Suppressor macrophage treated with lipopolysaccharide for 4 hours (primary cell): Measurements from ENCODE around the gene PCCB.
"Not testable (repeated sequence)": the region's sequence is repeated elsewhere in the genome, so short reads cannot be mapped to it uniquely, and the experiment has no call there.

ENCODE experiments used
- DNase-seq: peaks from one replicate; pipeline ENCODE4 v3.0.0-alpha.2; 2020

The PCCB gene

DNA sequence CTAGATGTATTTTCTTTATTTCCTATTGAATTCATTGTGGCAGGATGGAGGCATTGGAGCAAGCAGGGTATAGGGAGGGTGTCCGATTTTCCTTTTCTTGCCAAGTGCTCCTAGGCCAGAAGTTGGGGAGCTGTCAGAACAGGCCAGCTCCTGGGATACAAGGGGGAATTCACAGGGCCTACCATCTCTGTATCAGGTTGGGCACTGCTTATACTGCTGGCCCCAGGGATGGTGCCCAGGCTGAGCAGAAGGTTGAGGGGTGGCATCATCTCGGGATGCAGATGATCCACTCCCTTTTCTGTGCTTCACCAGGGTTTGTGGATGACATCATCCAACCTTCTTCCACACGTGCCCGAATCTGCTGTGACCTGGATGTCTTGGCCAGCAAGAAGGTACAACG is 79.5 kb downstream of the PCCB start:
- no peak for DNase-seq

DNA sequence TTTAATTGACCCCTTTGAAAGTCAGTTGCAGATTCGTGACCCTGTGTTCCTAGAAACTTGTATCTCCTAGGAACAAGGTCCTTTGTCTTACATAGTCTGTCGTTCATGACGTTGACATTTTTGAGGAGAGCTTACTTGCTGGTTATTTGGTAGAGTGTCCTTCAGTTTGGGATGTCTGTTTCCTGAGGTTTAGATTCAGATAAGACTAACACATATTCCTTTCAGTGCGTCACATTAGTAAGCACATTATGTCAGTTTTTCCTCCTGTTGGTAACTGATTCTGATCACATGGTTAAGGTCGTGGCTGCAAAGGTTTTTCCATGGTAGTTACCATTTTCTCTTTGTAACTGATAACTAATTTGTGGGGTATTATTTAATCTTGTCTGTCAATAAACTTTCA is 80.8 kb downstream of the PCCB start:
- DNase-seq: no peak

DNA sequence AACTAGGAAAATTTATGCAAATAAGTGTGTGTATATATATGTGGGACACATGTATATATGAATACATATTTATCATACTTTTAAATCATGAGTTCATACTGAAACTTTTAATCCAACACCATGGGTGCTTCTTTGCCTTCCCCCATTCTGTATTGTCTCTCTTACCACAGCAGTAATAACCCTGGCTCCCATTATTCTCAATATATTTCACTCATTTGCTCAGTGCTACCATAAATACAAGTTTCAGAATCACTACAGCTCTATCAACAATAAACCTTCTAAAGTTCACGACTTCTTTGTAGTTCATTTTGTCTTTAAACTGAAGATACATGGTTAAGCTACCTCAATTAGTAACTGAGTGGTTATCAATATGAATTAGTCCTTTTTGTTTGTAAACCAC is 82.2 kb downstream of the PCCB start:
- DNase-seq: no peak

DNA sequence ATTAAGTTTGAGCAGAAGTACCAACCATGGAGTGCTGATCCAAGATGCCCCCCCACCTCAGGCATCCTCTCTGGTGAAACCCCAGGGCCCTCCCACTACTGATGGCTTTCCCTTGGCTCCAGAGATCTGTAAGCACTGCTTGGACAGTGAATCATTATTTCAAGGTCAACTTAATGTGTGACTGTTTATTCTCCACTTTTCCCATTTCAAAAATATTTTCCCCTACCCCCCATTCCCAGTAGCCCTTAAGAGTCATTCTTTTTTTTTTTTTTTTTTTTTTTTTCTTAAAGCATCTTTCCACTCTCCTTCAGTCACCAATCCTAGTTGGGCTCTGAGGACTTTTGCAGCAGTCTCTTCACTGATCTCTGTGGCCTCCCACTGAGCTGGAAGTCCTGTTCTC is 82.6 kb downstream of the PCCB start:
- DNase-seq: no peak

DNA sequence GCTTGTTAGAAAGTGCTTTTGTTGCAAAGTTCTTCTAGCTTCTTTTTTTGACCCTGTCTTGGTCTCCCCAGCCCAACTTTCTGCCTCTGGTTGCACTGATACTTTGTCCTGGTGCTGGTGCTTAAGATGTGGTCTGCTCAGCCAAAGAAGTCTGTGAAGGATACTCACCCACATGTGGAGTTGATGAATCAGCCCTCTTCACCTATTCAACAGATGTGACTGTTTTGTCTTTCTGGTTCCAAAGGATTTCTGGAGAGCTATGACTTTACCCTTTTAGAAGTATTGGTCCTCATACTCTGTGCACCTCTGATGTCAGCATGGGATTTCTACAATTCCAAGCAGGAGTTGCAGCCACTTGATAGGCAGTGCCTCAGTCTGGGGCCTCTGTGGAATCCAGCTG is 84.1 kb downstream of the PCCB start:
- no peak for DNase-seq

DNA sequence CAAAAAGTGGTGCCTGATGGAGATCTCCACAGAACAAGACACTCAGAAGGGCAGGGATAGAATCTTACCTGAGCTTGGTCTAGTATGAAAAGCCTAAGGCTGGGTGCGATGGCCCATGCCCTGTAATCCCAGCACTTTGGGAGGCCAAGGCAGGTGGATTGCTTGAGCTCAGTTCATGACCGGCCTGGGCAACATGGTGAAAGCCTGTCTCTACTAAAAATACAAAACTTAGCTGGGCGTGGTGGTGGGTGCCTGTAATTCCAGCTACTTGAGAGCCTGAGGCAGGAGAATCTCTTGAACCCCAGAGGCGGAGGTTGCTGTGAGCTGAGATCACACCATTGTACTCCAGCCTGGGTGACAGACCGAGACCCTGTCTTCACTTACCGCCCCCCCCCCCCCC is 84.6 kb downstream of the PCCB start:
- DNase-seq: not testable (repeated sequence)

DNA sequence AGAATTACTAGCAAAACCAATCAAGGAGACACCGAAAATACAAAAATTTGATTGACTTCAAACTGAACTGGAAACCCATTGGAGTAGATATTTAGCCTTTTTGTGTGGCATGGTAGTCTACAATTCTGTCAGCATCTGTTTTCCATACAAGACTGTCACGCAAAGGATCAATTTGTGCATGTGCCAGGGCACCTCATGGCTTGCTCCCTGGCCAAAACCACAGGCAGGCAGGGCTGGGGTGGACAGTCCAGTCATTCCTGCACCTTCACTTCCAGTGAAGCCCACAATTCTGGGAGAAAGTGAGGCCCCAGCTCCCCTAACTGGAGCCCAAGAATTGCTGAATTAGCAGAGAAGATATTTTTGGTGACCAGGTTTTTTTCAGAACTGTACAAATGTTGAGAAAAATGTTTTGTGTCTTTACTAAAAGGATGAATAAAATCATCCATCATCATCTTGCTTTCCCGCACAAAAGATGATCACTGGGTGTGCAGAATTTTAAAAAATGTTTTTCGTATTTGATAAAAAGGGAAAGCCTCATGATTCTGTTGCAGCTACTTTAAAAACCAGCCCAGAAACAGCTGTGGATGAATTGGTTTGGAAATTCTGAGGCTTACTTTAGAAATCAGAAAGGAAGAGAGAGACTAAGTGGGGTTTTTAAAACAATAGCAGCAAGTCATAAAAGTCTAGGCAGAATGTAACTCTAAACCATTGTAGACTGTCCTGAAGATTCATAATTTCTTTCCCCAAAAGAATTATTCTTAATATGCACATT is 86.4 kb downstream of the PCCB start:
- no peak for DNase-seq

DNA sequence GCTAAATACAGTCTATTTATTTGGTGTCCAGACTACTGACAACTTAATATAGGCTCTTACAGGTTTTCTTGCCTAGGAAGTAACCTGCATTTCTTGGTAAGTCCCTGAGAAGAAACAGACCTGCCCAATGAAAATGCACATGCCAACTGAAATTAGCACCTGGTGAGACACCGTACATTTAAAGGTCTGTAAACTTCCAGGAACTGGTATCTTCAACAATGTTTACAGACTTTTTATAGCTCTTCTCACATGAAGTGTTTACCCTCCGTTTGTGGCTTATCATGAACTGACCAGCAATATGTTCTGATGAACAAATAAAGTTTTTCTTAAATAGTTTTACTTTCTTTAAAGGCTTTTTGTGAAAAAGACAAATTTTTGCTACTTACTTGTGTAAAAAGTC is 93.3 kb downstream of the PCCB start:
- DNase-seq: no peak

DNA sequence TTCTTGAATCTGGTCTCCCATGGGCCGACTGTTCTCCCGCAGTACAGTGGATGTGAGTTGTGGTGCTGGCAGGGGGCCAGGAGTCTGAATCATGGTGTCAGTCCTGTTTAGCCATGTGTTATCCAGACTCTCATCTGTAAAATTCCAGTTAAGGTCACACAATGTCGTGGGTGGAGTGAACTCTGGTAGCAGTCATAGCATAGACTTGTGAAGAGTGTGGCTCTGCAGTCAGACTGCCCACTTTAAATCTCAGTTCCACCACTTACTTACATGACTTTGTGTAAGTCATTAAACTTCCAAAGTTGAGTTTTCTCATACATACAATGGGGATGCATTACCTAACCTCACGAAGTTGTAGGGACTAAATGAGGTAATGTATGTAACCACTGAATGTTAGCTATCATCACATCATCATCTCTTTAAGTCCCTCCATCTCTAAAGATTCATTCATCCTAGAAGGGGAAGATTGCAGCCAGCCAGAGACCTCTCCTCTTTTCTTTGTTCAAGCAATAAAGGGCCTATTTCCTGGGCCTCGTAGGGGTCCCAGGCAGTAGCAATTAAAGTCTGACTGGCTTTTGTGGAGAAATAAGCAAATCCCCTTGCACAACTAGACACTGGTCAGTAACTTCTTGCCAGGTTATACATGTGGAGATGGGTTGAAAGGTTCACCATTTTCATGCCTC is 93.9 kb downstream of the PCCB start:
- DNase-seq: peak; percentile 1

DNA sequence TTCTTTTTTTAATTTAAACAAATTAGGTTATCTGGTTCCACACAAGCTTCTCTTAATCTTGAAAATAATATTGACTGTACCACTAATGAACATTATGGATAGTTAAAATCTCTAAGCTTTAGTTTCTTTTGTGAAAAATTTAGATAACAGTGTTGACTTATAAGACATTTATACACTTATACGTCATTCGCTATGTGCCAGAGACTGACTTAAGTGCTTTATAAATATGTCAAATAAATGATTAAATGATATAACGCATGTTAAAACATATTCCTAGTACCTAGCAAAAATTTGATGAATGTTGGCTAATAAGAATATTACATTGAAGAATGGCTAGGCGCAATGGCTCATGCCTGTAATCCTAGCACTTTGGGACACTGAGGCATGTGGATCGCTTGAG is 96.3 kb downstream of the PCCB start:
- no peak for DNase-seq

DNA sequence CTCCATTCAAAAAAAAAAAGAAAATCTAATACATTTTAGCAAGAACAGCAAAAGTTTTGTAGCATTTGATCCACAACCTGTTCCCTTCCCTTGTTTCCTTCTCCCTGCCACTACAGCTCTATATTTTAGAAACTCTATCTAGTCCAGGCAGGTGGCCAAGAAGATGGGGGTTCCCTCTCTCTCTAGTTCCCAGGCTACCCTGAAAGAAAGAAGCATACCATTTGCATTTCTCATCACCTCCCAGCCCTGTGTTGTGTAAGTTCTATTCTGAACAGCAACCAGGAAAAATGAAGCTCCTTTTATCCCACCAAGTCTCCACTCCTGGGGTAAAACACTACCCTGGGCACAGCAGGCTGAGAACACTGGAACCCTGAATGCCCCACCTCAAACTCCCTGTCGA is 100.0 kb downstream of the PCCB start:
- DNase-seq: no peak

DNA sequence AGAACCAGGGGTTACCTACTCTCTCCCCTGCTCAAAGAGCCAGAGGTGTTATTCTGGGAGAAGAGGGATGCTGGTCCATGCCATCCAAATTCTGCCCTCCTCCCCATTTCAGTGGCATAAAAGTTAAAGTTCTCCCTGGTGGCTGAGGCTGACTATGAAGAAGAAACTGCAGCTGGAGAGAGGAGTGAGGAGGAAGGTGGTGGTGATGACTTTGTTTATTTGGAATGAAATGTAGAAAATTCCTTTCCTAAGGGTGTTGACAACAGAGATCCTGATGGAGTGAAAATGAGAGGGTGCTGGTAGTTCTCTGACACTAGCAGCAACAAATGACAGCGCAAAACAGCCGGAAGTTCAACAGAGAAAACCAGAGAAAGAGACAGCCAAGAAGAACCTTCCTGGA is 100.4 kb downstream of the PCCB start:
- no peak for DNase-seq

DNA sequence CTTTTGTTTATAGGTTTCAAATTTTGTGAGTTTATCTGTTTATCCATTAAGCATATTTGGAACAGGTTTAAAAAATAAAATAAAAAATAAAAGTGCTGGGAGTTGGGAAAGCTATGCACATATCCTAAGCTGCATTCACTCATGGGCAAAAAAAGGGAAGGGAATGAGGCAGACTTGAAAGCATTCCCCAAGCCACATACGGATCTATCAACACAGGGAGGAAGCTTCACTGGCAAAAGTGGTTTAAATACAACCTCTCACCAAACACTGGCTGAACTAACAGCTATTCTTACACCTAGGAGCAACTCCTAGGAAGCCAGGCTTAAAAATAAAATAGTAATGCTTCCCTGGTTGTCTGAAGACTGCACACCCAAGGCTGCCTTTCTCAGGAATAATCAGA is 101.2 kb downstream of the PCCB start:
- no peak for DNase-seq

DNA sequence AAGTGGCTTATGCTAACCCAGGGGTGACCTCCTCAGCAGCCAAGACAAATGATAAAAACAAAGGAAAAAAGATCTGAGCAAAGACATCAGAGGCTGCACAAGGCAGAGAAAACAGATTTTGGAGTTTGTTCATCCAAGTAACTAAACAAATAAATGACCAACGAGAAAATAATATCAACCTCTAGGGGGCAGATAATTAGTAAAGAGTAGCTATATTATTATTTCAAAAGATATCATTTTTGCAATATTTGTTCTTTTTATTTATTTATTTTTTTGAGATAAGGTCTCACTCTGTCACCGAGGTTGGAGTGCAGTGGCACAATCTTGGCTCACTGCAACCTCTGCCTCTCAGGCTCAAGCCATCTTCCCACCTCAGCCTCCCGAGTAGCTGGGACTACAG is 101.8 kb downstream of the PCCB start:
- peak; percentile 2 for DNase-seq

DNA sequence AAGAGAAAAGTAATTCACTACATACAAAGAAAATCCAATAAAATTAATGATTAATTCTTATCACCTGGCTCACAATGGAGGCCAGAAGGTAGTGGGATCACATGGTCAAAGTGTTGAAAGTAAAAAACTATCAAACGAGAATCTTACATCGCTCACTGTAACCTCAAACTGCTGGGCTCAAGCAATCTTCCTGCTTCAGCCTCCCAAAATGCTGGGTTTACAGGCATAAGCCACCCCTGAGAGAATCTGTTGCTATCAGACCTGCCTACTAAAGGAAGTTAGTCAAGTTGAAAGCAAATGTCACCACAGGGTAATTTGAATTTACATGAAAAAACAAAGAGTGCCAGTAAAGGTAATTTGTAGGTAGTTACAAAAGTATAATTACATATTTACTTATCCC is 103.3 kb downstream of the PCCB start:
- no peak for DNase-seq

DNA sequence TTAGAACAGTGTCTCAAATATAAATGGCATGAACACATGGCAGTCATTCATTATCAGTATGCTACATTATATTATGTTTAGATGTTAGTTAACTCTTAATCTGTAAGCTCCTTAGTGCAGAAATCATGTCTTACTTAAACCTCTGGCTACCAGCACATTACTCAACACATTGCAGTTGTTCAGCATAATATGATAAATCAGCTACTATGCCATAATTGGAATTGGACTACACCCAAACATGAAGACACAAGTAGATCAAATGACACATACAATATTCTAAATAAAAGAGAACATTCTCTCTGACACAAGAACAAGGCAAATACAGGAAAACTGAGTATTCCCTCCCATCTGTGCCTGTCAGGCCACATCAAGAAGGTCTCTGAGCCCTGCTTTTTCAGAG is 116.1 kb downstream of the PCCB start:
- no peak for DNase-seq

DNA sequence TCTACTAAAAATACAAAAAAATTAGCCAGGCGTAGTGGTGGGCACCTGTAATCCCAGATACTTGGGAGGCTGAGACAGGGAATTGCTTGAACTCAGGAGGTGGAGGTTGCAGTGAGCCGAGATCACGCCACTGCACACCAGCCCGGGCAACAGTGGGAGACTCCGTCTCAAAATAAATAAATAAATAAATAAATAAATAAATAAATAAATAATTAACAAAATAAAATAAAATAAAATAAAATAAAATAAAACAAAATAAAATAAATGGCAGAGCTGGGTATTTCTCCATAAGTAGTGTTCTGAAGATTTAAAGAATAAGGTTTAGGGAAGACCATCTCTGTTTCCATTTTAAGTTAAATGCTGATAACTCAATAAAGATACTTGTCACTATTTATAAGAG is 125.7 kb downstream of the PCCB start:
- DNase-seq: not testable (repeated sequence)

DNA sequence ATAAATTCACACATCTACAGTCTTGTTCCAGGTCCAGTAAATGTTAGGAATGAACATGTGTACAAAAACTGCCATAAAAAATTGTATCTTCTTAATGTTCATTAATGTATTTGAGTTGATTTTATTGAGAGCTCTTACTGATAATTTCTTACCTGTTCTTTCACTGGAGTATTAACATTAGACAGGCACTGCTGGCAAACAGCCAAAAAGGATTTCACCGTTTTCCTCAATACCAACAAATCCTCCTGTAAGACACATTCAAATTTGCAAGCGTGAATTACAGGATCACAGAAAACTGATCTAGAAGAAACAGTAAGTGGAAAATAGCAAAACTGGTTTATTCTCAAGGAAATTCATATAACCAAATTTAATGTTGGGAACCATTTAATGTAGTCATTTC is 127.4 kb downstream of the PCCB start:
- DNase-seq: no peak

DNA sequence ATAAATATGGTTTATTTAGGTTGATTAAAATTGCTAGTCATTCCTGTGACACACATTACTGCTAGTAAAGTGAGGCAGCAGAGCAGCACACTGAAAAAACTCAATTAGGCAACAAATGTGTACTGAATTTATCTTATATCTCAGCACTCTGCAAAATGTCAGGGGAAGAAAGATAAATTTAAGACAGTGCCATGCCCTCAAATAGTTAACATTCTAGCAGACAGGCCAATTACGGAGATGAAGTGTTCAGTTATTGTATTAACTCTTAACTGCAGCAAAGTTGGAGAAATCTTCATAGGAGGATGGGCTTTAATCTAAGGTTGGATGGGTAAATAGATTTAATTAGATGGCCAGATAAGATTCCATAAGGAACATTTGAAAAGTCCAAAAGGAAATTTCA is 127.9 kb downstream of the PCCB start:
- DNase-seq: no peak
